GM18858 (cell line): ENCODE measurements around the gene TTK.
"Not testable (repeated sequence)": the region's sequence is repeated elsewhere in the genome, so short reads cannot be mapped to it uniquely, and the experiment has no call there.

Experiments
- ATAC-seq: cut with Tn5 transposase; IDR thresholded peaks from one replicate; pipeline ENCODE4 v1.9.1; 2021; ENCODE audit not compliant: unreplicated experiment

Gene TTK

GRCh38 chr6:80021131-80021530, 16.7 kb downstream of the TTK start:
- ATAC-seq, result no peak

- ATAC-seq, result no peak
Observed at GRCh38 chr6:80021591-80021990, 17.1 kb downstream of the TTK start.

GRCh38 chr6:80022803-80023202, 18.4 kb downstream of the TTK start:
- ATAC-seq, result no peak

GRCh38 chr6:80028589-80028988, 24.1 kb downstream of the TTK start:
- no peak for ATAC-seq

- peak; percentile 68 for ATAC-seq
Observed at GRCh38 chr6:80029470-80029869, 25.0 kb downstream of the TTK start.

- ATAC-seq, result not testable (repeated sequence)
Observed at GRCh38 chr6:80048220-80048619, 43.8 kb downstream of the TTK start.

GRCh38 chr6:80060774-80061173, 56.3 kb downstream of the TTK start:
- ATAC-seq, result no peak

GRCh38 chr6:80068146-80068545, 63.7 kb downstream of the TTK start:
- not testable (repeated sequence) for ATAC-seq

GRCh38 chr6:80070431-80070830, 66.0 kb downstream of the TTK start:
- ATAC-seq, result not testable (repeated sequence)

- no peak for ATAC-seq
Observed at GRCh38 chr6:80077067-80077466, 72.6 kb downstream of the TTK start.

GRCh38 chr6:80088637-80089036, 84.2 kb downstream of the TTK start:
- no peak for ATAC-seq

- no peak for ATAC-seq
Observed at GRCh38 chr6:80091506-80091905, 87.1 kb downstream of the TTK start.
